Caki2 (cell line): Measurements from ENCODE around the gene ZNF620. TPM values are rescaled to one million over a fixed set of nuclear protein-coding genes. Genes with fewer than 3 reads are reported as not detected.
"Not testable (repeated sequence)": the region's sequence is repeated elsewhere in the genome, so short reads cannot be mapped to it uniquely, and the experiment has no call there.

Experiments used
- DNase-seq: peaks from one replicate; pipeline ENCODE4 v3.0.0-alpha.2; 2015; ENCODE audit warnings: low read depth
- in situ Hi-C: cut with HindIII; loops from 2 replicates; pipeline ENCODE4 v1.10.0; 2016; ENCODE audit warnings: low sequenced_read_pairs, low pct_unique_long_range_greater_than_20kb, mixed read lengths
- total RNA-seq: library from RNA; depleted of rRNA; stranded (reverse); fragments of >200 nt; shearing (Covaris generic); gene quantifications from 2 replicates; pipeline ENCODE4 v1.2.3, GENCODE V29; 2014; ENCODE audit warnings: low replicate concordance; rRNA removed

The ZNF620 gene
- 0.88 and 1.0 TPM in 2 replicates for total RNA-seq

DNA sequence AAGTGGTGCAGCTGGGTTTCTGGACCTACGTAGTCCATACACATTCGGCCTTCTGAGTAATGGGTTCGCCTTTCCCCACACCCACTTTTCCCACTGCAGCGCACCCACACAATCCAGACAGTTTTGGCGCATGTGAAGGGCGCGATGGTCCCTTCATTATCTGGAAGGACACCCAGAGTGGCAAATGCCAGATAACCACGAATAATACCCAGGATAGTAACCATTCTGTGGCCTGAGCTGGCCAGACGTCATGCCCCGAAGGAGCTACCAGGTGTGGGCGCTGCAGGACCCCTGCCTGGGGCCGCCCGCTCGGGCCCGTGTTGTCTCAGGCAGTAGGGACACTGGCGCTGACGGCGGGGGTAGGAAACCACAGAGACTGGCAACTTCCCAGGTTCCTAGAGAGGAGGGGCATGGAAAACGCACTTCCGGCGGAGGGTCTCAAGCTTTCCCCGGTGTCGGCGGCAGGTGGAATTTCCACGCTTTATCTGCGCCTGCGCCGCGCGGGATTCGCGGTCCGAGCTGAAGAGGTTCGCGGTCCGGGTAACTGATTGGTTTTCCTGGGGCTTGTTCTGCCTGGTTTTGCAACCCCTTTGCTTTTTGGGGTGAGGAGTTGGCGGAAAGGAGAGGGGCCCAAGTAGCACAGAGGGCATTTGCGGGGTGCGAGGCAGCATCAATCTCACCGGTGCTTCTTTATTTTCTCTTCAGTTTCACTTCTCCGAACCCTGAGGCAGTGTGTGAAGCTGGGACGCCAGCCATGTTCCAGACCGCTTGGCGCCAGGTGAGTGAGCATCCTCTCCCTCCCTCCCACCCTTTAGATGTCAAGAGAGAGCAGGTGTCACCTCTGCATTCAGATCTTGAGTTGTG, at the start of gene ZNF620:
Gene ZNF620, plus strand, starts transcription at position 441 of the 864 bp plus-strand sequence. Its CDS starts 314 bp downstream, at position 755.
- in situ Hi-C loops: no loop called here
- DNase-seq: peak; percentile 71

DNA sequence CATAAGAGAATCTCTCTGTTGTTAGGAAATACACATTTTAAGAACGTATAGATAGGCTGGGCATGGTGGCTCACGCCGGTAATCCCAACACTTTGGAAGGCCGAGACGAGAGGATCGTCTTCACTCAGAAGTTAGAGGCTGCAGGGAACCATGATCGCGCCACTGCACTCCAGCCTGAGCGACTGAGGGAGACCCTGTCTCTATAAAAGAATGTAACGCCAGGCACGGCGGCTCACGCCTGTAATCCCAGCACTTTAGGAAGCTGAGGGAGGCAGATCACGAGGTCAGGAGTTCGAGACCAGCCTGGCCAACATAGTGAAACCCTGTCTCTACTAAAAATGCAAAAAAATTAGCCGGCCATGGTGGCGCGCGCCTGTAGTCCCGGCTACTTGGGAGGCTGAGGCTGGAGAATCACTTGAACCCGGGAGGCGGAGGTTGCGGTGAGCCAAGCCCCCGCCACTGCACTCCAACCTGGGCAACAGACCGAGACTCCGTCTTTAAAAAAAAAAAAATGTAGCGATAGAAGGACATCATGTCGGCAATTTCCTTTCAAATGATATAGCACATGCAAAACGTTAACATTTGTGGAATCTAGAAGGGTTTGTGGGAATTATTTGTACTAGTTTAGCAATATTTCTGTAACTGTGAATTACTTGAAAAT, 49.4 kb upstream of the ZNF620 start:
- no peak for DNase-seq
- in situ Hi-C loops: no loop called here

- peak; percentile 83 for DNase-seq
- in situ Hi-C loops: no loop called here
Observed at GRCh38 chr3:40456940-40457823, 48.7 kb upstream of the ZNF620 start, which contains the start of gene RPL14. RPL14 (plus strand) TSS chr3:40457339; CDS start chr3:40457472, 133 bp downstream.

- in situ Hi-C loops: no loop called here
Observed at GRCh38 chr3:40458473-40458872, 47.4 kb upstream of the ZNF620 start.

DNA sequence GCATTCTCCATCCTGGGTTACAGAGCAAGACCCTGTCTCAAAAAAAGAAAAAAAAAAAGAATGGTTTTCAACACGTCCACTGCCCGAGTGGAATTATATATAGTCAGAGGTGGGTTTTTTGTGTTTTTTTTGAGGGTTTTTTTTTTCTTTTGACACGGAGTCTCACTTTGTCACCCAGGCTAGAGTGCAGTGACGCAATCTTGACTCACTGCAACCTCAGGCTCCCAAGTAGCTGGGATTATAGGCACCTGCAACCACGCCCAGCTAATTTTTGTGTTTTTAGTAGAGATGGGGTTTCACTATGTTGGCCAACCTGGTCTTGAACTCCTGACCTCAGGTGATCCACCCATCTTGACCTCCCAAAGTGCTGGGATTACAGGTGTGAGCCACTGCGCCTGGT, 45.4 kb upstream of the ZNF620 start:
- DNase-seq, in situ Hi-C loops: not testable (repeated sequence)

More at GRCh38 chr3:40458473-40458872, 47.4 kb upstream of the ZNF620 start:
- no peak for DNase-seq

DNA sequence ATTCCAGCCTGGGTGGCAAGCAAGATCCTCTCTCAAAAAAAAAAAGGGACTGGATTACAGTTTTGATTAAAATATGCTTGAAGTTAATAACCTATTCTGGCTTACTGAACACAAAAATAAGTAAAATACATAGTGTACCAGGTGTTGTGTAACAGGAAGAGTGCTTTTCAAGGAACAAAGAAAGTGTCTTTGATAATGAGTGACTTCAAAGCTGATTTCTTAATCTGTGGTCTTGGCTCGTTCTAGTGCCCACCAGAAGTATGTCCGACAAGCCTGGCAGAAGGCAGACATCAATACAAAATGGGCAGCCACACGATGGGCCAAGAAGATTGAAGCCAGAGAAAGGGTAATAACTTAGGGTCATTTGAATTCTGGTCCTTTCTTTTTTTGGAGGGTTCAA, 44.7 kb upstream of the ZNF620 start:
- no peak for DNase-seq
- in situ Hi-C loops: no loop called here

DNA sequence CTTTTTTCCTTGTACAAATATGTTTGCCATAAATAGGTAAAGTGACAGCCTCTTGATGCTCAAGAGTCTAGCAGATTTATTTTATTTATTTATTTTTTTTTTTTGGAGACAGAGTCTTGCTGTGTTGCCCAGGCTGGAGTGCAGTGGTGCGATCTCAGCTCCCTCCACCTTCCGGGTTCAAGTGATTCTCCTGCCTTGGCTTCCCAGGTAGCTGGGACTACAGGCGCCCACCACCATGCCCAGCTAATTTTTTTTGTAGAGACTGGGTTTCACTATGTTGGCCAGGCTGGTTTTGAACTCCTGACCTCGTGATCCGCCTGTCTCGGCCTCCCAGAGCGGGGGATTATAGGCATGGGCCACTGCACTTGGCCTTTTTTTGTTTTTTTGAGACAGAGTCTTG, 43.0 kb upstream of the ZNF620 start:
- in situ Hi-C loops: not testable (repeated sequence)

DNA sequence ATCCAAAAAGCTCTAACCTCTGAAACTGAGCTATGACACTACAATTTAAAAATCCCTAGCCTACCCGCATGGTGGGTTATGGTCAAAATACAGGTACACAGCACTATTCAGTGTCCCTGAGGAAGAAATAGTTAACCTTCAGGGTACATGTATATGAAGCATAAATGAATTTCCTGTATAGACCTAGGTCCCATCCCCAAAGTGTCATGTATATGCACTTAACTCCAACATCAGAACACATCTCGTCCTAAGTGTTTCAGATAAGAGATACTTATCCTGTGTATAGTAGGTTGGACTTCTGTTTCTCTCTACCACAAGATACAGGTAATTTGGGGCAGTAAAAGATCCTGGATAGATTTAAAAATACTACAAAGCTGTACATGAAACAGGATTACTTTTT, 42.3 kb upstream of the ZNF620 start:
- DNase-seq: no peak
- in situ Hi-C loops: no loop called here

More for the DNA sequence above, 43.0 kb upstream of the ZNF620 start:
- not testable (repeated sequence) for DNase-seq

DNA sequence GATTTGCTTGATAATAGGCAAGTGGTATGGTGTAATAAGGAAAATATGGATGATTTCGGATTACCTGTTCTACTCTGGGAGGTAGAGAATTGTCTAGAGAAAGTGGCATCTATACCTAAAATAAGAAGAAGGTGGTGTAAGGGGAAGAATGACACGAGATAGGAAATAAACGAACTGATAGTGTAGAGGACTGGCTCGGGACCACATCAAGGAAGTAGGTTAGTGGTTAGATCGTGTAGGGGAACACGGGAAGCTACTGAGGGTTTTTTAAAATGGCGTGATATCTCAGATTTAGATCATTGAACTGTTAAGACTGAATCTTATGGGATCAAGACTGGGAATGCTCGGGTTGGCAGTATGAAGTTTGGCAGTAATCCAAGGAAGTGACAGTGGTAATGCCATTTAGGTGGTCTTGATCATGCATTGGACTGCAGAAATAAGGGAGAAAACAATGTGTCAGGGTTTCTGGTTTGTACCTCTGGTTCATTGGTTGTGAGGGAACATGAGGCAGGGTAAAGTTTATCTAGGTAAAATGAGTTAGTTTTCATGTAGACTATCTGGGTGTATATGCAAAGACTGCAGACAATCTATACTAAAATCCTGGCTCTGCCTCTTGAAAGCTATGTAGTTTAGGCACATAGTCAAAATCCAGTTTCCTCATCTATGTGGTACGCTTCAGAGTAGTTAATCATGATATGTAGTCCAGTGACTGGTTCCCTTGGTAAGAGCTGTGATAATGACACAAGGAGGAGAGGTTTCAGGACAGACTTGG, 41.3 kb upstream of the ZNF620 start:
- in situ Hi-C loops: no loop called here
- DNase-seq: no peak

GRCh38 chr3:40465111-40465407, 40.8 kb upstream of the ZNF620 start:
- DNase-seq: no peak
- in situ Hi-C loops: no loop called here

DNA sequence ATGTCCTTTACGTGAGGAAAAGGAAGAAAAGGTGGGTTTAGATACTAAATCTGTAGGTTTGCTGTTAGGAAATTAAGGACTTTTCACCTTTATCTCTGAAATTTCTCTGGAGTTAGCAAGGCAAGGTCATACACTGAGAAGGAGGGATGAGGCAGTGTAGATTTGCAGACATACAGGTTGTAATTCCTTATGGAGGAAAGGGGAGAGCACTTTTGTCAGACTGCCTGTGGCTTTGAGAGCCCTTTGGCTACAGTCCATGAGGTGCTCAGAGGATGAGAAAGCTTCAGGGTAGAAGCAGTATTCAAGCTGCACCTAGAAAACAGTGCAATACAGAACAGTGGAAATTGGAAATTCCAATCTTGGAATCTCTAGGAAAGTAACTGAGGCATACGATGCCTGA, 40.4 kb upstream of the ZNF620 start:
- no peak for DNase-seq
- in situ Hi-C loops: no loop called here

DNA sequence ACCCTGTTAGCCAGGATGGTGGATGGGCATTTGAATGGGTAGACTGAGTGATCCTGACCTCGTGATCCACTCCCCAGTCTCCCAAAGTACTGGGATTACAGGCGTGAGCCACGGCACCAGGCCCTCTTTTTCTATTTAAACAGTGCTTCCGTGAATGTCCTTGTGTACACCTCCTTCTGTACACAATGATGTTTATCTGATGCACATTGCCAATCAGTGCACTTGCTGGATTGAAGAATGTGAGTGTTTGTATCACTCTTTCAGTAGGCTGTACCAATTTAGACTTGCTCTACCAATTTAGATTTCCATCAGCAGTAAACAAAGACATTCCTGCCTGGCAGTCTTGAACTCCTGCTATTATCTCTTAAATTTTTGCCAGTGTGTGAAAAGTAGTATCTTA, 37.8 kb upstream of the ZNF620 start:
- in situ Hi-C loops: no loop called here

DNA sequence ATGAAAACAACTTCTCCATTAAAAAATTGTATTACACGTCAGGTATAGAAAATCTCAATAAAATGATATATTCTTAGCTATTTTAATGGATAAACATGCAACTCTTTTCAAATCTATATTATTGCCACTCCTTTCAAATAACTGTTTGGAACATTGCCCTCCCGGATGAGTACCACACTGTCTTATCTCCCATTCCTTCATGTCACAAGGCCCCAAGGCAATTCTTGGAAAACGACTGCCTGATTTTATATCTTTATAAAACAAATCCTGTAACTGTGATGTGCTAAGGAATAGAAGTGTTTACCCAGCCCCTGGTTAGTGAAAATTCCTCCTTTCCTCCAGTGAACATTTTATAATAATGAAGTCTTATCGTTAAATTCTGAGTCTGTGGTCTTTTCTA, 35.1 kb upstream of the ZNF620 start:
- no peak for DNase-seq
- in situ Hi-C loops: no loop called here

More for the DNA sequence above, 37.8 kb upstream of the ZNF620 start:
- DNase-seq: no peak

- in situ Hi-C loops: no loop called here
- peak; percentile 67 for DNase-seq
Observed at GRCh38 chr3:40476478-40477470, 29.1 kb upstream of the ZNF620 start, which contains the start of gene ZNF619. ZNF619 (plus strand) TSS chr3:40477122; CDS start chr3:40477980, 858 bp downstream.

DNA sequence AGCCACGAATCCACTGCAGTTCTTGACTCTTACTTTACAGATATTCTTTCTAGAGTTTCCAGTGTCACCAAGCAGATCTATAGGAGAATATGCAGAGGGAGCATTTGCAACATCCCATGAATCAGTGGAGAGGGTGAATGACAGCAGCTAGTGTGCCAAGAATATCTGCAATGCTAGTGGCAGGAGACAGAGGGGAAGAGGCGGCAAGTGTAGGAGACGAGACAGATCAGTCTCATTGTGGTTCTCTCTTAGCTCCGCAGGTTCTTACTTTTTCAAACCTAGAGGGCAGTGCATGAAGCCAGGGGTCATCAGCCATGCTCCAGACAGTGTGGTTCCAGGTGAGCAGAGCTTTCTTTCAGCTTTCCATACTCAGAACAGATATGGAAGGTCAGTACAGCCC, 28.2 kb upstream of the ZNF620 start:
- no peak for DNase-seq

GRCh38 chr3:40487172-40487571, 18.7 kb upstream of the ZNF620 start:
- DNase-seq: no peak
- in situ Hi-C loops: no loop called here

More for the DNA sequence above, 28.2 kb upstream of the ZNF620 start:
- in situ Hi-C loops: no loop called here

DNA sequence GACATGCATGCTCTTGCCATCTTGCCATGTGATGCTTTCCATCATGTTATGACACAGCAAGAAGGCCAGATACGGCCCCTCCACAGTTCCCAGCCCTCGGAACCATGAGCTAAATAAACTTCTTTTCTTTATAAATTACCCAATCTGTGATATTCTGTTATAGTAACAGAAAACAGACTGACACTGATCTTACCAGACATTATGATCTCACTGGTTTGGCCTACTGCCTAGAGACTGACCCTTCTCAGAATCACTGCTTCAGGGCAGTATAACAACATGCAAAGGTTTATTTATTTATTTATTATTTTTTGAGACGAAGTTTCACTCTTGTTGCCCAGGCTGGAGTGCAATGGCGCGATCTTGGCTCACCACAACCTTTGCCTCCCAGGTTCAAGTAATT, 14.9 kb upstream of the ZNF620 start:
- DNase-seq: no peak
- in situ Hi-C loops: no loop called here
